Measurements from ENCODE around the gene PRKD1.
"Not testable (repeated sequence)": the region's sequence is repeated elsewhere in the genome, so short reads cannot be mapped to it uniquely, and the experiment has no call there.

The PRKD1 gene

DNA sequence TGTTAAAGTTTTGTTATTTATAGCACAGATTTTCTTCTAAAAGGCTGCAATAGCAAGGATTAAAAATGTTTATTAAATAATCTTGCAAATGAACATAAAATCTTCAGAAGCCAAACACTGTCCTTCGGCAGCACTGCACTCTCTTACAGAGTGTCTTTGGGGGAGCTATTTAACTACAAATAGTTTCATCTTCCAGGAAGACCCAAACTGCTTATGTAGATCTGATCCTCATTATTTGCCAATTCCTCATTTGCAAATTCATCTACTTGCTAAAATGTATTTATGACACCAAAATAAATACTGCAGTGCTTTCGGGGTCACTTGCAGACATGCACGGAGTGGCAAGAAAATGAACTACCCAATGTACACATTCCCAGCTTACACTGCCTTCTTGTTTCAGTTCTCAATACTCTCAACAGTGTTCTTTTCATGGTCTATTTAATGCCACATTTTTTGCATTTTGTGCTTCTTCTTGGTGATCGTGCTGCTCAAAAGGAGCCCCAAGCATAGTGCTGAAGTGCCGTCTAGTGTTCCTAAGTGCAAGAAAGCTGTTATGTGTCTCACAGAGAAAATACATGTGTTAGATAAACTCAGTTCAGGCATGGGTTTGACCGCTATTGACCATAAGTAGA lies 128.1 kb downstream of the PRKD1 start:
- no peak for DNase-seq (ENCODE audit: low spot score)

DNA sequence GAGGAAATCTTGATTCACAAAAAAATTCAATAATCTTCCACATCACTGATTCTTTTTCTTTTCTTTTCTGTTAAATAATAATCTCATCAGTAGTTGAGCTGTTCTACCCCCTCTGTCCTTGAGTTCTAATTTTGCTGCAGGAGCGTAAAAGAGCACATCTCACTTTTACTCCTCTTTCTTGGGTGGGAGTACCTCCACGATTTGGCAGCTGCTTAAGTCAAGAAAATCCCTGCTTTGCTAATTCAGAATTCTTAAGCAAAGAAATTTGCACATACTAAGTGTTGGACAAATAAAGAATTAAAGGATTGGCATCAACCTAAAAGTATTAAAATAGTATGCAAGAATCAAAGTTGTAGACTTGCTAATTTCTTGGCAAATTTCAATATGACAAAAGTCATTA lies 128.8 kb downstream of the PRKD1 start:
- DNase-seq (ENCODE audit: low spot score), result no peak

GRCh38 chr14:29798108-29798663 lies 129.5 kb downstream of the PRKD1 start:
- no peak for DNase-seq (ENCODE audit: low spot score)

GRCh38 chr14:29796853-29797252 lies 130.8 kb downstream of the PRKD1 start:
- DNase-seq (ENCODE audit: low spot score), result no peak

- DNase-seq (ENCODE audit: low spot score), result no peak
These were observed 138.2 kb downstream of the PRKD1 start for GRCh38 chr14:29789475-29789874.

- DNase-seq (ENCODE audit: low spot score), result no peak
These were observed 139.6 kb downstream of the PRKD1 start for GRCh38 chr14:29788093-29788492.

DNA sequence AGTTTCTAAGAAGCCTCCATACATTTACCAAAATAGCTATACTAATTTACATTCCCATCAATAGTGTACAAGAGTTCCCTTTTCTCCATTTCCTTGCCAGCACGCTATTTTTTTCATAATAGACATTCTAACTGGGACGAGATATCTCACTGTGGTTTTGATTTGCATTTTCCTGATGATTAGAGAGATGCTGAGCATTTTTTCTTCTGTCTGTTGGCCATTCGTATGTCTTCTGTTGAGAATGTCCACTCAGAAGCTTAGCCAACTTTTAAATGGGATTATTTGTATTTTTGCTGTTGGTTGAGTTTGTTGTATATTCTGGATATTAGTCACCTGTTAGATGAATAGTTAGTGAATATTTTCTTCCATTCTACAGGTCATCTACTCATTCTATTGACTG lies 144.1 kb downstream of the PRKD1 start:
- DNase-seq (ENCODE audit: low spot score), result no peak

- no peak for DNase-seq (ENCODE audit: low spot score)
These were observed 145.6 kb downstream of the PRKD1 start for GRCh38 chr14:29782041-29782440.

DNA sequence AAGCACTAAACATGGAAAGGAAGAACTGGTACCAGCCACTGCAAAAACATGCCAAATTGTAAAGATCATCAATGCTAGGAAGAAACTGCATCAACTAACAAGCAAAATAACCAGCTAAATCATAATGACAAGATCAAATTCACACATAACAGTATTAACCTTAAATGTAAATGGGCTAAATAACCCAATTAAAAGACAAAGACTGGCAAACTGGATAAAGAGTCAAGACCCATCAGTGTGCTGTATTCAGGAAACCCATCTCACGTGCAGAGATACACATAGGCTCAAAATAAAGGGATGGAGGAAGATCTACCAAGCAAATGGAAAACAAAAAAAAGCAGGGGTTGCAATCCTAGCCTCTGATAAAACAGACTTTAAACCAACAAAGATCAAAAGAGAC lies 150.5 kb downstream of the PRKD1 start:
- DNase-seq (ENCODE audit: low spot score), result not testable (repeated sequence)

GRCh38 chr14:29773990-29774389 lies 153.7 kb downstream of the PRKD1 start:
- DNase-seq (ENCODE audit: low spot score), result no peak

GRCh38 chr14:29763342-29763858 lies 164.2 kb downstream of the PRKD1 start:
- DNase-seq (ENCODE audit: low spot score), result no peak

- no peak for DNase-seq (ENCODE audit: low spot score)
These were observed 167.9 kb downstream of the PRKD1 start for GRCh38 chr14:29759521-29760340.

- no peak for DNase-seq (ENCODE audit: low spot score)
These were observed 169.9 kb downstream of the PRKD1 start for GRCh38 chr14:29757711-29758233.

DNA sequence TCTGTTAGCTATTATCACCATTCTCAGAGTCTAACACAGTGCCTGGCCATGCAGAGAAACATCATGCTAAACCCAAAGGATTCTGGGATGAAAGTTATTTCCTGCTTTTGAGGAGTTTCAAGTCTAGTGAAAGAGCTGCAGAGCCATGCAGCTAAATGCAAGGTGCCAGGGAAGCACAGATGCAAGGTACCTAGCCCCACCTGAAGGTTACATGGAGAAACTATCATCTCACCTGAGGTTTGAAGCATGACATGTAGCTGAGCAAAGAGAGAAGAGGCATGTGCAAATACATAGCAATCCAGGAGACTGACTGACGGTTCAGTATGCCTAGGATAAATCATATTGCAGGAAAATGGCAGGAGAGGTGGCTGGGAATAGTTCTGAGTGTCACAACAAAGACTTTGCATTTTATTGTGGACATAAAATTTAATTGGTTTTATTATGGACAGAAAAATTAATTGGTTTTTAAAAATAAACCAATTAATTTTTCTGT lies 170.4 kb downstream of the PRKD1 start:
- no peak for DNase-seq (ENCODE audit: low spot score)

- no peak for DNase-seq (ENCODE audit: low spot score)
These were observed 171.6 kb downstream of the PRKD1 start for GRCh38 chr14:29756019-29756385.

- DNase-seq (ENCODE audit: low spot score), result no peak
These were observed 172.2 kb downstream of the PRKD1 start for GRCh38 chr14:29755311-29756018.

- no peak for DNase-seq (ENCODE audit: low spot score)
These were observed 173.5 kb downstream of the PRKD1 start for GRCh38 chr14:29754134-29754533.

- no peak for DNase-seq (ENCODE audit: low spot score)
These were observed 175.3 kb downstream of the PRKD1 start for GRCh38 chr14:29752221-29752923.

- DNase-seq (ENCODE audit: low spot score), result no peak
These were observed 177.8 kb downstream of the PRKD1 start for GRCh38 chr14:29749829-29750228.

DNA sequence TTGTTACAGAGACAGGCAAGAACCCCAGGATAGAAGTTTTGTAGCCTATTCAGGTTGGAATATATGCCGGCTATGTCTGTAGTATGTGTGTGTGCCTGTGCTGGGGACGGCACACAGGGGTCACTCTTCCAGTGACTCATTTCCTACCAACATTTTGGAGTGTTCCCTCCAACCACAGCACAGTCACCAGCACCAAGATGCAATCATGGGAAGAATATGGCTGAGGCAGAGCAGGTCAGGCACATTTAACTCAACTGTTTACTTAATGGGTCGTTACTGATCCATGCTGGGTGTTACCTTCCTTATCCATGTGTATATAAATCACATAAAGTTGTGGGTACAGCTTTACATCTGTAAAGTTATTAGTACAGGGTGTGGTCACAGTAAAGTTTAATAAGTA lies 178.3 kb downstream of the PRKD1 start:
- DNase-seq (ENCODE audit: low spot score), result no peak

- no peak for DNase-seq (ENCODE audit: low spot score)
These were observed 181.8 kb downstream of the PRKD1 start for GRCh38 chr14:29745863-29746262.
